Measurements from ENCODE around the gene BPGM. TPM values are rescaled to one million over a fixed set of nuclear protein-coding genes. Genes with fewer than 3 reads are reported as not detected.

Gene BPGM
- 19.8 and 21.1 TPM in 2 replicates for total RNA-seq
- long read RNA-seq, transcript BPGM-201 (3 exons, 1,753 nt), result major isoform, 95 of 110 reads
- long read RNA-seq, partial matches to known transcripts, result 10 of 110 reads
- long read RNA-seq, other reads (novel, unspliced or antisense), result 4 of 110 reads

DNA sequence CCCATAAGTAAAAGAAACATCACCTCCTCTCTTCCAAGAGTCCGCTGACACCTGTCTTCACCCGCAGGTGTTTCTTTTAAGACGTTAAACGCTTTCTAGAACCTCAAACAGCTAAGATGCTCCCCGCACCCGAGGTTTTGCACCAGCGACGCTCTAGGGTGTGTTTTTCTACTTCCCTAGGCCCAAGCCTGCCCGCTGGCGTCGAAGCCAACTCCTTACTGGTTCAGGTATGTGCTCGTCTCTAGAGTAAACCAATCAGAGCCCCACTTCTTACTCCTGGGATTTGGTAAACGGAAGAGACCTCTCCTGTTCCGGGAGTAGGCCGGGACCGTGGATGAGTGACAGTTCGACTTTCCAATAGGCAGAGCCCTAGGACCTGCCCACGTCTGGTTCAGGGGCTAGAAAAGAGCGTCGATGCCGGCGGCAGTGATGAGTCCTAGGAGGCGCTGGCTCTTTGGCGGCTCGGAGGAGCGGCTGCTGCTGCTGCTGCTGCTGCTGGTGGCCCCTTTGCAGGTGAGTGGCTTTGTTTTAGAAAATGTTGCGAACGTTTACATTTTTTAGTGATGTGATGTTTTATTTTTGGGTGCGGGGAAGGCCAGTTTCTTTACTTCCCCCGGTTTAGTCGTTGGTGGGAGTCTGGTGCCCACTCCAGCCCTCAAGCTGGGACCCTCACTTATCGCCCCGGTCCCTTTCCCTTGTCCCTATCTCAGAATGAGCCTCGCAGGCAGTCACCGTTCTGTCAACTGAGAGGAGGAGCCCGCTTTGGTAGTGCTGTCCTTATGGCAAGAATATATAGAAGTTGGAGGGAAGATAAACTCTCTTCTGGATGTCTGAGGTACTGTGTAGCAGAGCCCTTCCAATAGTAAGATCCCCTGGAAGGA is at the start of gene BPGM:
Gene BPGM (plus strand): TSS at position 429 of the 881 bp plus-strand sequence. CDS start 14,655 bp downstream, outside the sequence.
- Mint-ChIP-seq H3K27me3 (ENCODE audit: low read depth) (peaks cover 14% of the 10 kb centered on the region), H3K27ac (ENCODE audit: unreplicated experiment) (no peak within 1 kb of the TSS), H3K9me3 (no peaks in the 10 kb centered on the region), H3K36me3 (ENCODE audit: low read depth) (peaks cover 7% of the 10 kb centered on the region), H3K4me3 (no peak within 1 kb of the TSS), H3K4me1 (peaks cover 8% of the 10 kb centered on the region)
- peak; percentile 96 for DNase-seq (ENCODE audit: low read depth, low spot score)
- peak; percentile 34 for TF ChIP-seq CTCF (conservative IDR thresholded peaks at IDR 0.05)

DNA sequence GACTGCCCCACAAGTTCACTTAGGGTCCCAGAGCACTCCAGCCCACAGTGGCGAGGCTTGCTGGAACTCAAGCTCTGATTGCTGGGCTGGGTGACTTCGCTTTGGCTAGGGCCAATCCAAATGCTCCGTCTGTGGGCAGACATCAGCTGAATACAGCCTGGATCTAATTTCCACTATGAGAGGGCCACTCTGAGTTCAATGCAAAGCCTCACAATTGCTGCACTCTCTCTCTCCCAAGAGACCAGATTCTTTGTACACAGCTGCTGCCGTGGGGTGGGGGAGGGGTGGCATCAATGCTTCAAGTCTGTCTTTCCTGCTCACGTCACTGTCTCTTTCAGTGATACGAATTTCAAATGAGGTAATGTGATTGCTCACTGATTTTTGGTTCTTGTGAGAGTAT is 47.3 kb upstream of the BPGM start:
- peaks cover 11% of the 10 kb centered on the region for H3K36me3 Mint-ChIP-seq (ENCODE audit: low read depth)
- H3K9me3 Mint-ChIP-seq, result peaks cover 12% of the 10 kb centered on the region
- H3K27ac Mint-ChIP-seq (ENCODE audit: unreplicated experiment), result peak overlapping the region; percentile 24
- TF ChIP-seq CTCF (conservative IDR thresholded peaks at IDR 0.05), result no peak
- no peak for DNase-seq (ENCODE audit: low read depth, low spot score)
- H3K4me1 Mint-ChIP-seq, result peaks cover 15% of the 10 kb centered on the region
- no peak overlapping the region for H3K4me3 Mint-ChIP-seq
- H3K27me3 Mint-ChIP-seq (ENCODE audit: low read depth), result no peaks in the 10 kb centered on the region

DNA sequence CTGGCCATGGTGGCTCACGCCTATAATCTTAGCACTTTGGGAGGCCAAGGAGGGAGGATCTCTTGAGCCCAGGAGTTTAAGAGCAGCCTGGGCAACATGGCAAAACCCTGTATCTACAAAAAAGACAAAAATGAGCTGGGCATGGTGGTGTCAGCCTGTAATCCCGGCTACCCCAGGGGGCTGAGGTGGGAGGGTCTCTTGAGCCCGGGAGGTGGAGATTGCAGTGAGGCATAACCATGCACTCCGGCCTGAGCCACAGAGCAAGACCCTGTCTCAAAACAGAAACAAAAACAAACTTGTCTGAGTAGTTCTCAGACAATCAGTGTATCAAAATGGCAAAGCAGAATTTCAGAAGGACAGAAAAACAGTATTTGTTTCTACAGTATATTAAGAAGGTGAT is 45.2 kb upstream of the BPGM start:
- H3K27ac Mint-ChIP-seq (ENCODE audit: unreplicated experiment), result no peak overlapping the region
- peaks cover 17% of the 10 kb centered on the region for H3K4me1 Mint-ChIP-seq
- DNase-seq (ENCODE audit: low read depth, low spot score), result no peak
- no peak overlapping the region for H3K4me3 Mint-ChIP-seq
- H3K36me3 Mint-ChIP-seq (ENCODE audit: low read depth), result peaks cover 11% of the 10 kb centered on the region
- H3K27me3 Mint-ChIP-seq (ENCODE audit: low read depth), result peaks cover 5% of the 10 kb centered on the region
- peaks cover 9% of the 10 kb centered on the region for H3K9me3 Mint-ChIP-seq
- no peak for TF ChIP-seq CTCF (conservative IDR thresholded peaks at IDR 0.05)

GRCh38 chr7:134602881-134603451 is 43.7 kb upstream of the BPGM start:
- no peak for DNase-seq (ENCODE audit: low read depth, low spot score)
- Mint-ChIP-seq H3K27ac (ENCODE audit: unreplicated experiment) (no peak overlapping the region), H3K9me3 (peaks cover 5% of the 10 kb centered on the region), H3K4me3 (no peak overlapping the region), H3K4me1 (peaks cover 19% of the 10 kb centered on the region), H3K36me3 (ENCODE audit: low read depth) (peaks cover 8% of the 10 kb centered on the region), H3K27me3 (ENCODE audit: low read depth) (peaks cover 16% of the 10 kb centered on the region)
- TF ChIP-seq CTCF (conservative IDR thresholded peaks at IDR 0.05), result no peak

- peak; percentile 95 for TF ChIP-seq CTCF (conservative IDR thresholded peaks at IDR 0.05)
- peaks cover 11% of the 10 kb centered on the region for H3K4me1 Mint-ChIP-seq
- H3K36me3 Mint-ChIP-seq (ENCODE audit: low read depth), result no peaks in the 10 kb centered on the region
- no peak overlapping the region for H3K4me3 Mint-ChIP-seq
- DNase-seq (ENCODE audit: low read depth, low spot score), result peak; percentile 56
- H3K27ac Mint-ChIP-seq (ENCODE audit: unreplicated experiment), result no peak overlapping the region
- H3K9me3 Mint-ChIP-seq, result no peaks in the 10 kb centered on the region
- H3K27me3 Mint-ChIP-seq (ENCODE audit: low read depth), result peaks cover 24% of the 10 kb centered on the region
Measured at GRCh38 chr7:134605978-134606923, 40.4 kb upstream of the BPGM start.

Measured in neural crest cell (in vitro differentiated cells).